Measurements from ENCODE around the gene CBFA2T3.
"Not testable (repeated sequence)": the region's sequence is repeated elsewhere in the genome, so short reads cannot be mapped to it uniquely, and the experiment has no call there.

Gene CBFA2T3

DNA sequence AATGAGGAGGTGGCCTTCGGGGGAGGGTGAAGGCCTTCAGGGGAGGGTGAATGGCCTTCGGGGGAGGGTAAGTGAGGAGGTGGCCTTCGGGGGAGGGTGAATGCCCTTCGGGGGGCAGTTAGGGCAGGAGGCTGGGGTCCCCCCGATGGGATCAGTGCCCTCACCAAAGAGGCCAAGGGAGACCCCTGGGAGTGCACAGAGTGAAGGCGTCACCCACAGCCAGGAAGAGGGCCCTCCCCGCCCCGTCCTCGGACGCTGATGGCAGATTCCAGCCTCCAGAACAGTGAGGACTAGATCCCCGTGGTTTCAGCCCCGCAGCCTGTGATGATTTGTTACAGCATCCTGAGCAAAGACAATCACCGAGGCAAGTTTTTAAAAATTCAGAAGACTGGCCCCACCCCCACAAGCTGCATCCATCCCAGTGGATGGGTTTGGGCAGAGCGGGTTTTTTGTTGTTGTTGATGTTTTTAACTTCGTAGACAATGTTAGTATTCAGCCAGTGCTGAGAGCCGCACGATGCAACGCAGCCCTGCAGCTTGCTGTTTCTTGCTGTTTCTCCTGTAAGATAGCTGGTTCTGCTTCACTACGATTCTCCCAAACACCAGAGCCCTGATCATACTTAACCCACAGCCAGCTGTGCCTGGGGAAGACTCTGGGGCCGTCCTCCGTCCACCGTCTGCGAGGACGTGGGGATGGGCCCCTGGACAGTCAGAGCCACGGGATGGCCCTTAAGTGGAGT is 40.7 kb upstream of the CBFA2T3 start:
- Histone ChIP-seq H3K9me3 (ENCODE audit: control insufficient read depth, insufficient read depth, low read length) (no peaks in the 10 kb centered on the region), H3K4me1 (ENCODE audit: insufficient read depth, low read length) (no peaks in the 10 kb centered on the region), H3K36me3 (ENCODE audit: insufficient read depth, low read length) (no peaks in the 10 kb centered on the region), H3K9ac (ENCODE audit: low read depth, low read length) (no peak overlapping the region)

- H3K9me3 ChIP-seq (ENCODE audit: control insufficient read depth, insufficient read depth, low read length); H3K36me3 ChIP-seq (ENCODE audit: insufficient read depth, low read length); H3K4me1 ChIP-seq (ENCODE audit: insufficient read depth, low read length); H3K9ac ChIP-seq (ENCODE audit: low read depth, low read length): not testable (repeated sequence)
Measured at GRCh38 chr16:89016561-89016960, 39.6 kb upstream of the CBFA2T3 start.

GRCh38 chr16:89015271-89015859 is 38.4 kb upstream of the CBFA2T3 start:
- no peaks in the 10 kb centered on the region for H3K9me3 ChIP-seq (ENCODE audit: control insufficient read depth, insufficient read depth, low read length)
- H3K9ac ChIP-seq (ENCODE audit: low read depth, low read length), result no peak overlapping the region
- H3K4me1 ChIP-seq (ENCODE audit: insufficient read depth, low read length), result no peaks in the 10 kb centered on the region
- no peaks in the 10 kb centered on the region for H3K36me3 ChIP-seq (ENCODE audit: insufficient read depth, low read length)

GRCh38 chr16:89014403-89015230 is 37.6 kb upstream of the CBFA2T3 start:
- H3K9ac ChIP-seq (ENCODE audit: low read depth, low read length), result no peak overlapping the region
- H3K9me3 ChIP-seq (ENCODE audit: control insufficient read depth, insufficient read depth, low read length), result no peaks in the 10 kb centered on the region
- H3K36me3 ChIP-seq (ENCODE audit: insufficient read depth, low read length), result no peaks in the 10 kb centered on the region
- H3K4me1 ChIP-seq (ENCODE audit: insufficient read depth, low read length), result no peaks in the 10 kb centered on the region

GRCh38 chr16:89013692-89014402 is 36.8 kb upstream of the CBFA2T3 start:
- no peaks in the 10 kb centered on the region for H3K4me1 ChIP-seq (ENCODE audit: insufficient read depth, low read length)
- no peak overlapping the region for H3K9ac ChIP-seq (ENCODE audit: low read depth, low read length)
- no peaks in the 10 kb centered on the region for H3K36me3 ChIP-seq (ENCODE audit: insufficient read depth, low read length)

DNA sequence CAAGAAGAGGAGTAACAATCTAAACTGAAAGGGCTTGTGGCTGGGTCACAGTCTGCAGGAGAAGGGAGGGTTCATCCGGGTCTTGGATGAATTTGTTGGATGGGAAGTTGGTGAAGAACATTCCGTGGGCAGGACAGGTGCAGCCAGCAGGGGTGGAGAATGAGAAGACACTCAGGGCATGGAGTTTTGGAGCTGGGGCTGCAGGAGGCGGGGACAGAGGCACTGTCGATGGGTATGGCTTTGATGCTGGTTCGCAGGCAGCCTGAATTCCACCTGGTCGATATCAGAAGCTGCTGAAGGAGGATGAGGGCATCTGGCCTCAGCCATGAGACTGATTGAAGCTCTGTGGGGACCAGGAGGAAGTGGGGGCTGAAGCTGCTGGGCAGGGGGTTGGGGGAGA is 36.1 kb upstream of the CBFA2T3 start:
- H3K9ac ChIP-seq (ENCODE audit: low read depth, low read length), result no peak overlapping the region
- H3K36me3 ChIP-seq (ENCODE audit: insufficient read depth, low read length), result no peaks in the 10 kb centered on the region
- no peaks in the 10 kb centered on the region for H3K9me3 ChIP-seq (ENCODE audit: control insufficient read depth, insufficient read depth, low read length)
- H3K4me1 ChIP-seq (ENCODE audit: insufficient read depth, low read length), result no peaks in the 10 kb centered on the region

More at GRCh38 chr16:89013692-89014402, 36.8 kb upstream of the CBFA2T3 start:
- no peaks in the 10 kb centered on the region for H3K9me3 ChIP-seq (ENCODE audit: control insufficient read depth, insufficient read depth, low read length)

GRCh38 chr16:89012622-89012995 is 35.6 kb upstream of the CBFA2T3 start:
- Histone ChIP-seq H3K9me3 (ENCODE audit: control insufficient read depth, insufficient read depth, low read length) (no peaks in the 10 kb centered on the region), H3K4me1 (ENCODE audit: insufficient read depth, low read length) (no peaks in the 10 kb centered on the region), H3K9ac (ENCODE audit: low read depth, low read length) (no peak overlapping the region), H3K36me3 (ENCODE audit: insufficient read depth, low read length) (no peaks in the 10 kb centered on the region)

DNA sequence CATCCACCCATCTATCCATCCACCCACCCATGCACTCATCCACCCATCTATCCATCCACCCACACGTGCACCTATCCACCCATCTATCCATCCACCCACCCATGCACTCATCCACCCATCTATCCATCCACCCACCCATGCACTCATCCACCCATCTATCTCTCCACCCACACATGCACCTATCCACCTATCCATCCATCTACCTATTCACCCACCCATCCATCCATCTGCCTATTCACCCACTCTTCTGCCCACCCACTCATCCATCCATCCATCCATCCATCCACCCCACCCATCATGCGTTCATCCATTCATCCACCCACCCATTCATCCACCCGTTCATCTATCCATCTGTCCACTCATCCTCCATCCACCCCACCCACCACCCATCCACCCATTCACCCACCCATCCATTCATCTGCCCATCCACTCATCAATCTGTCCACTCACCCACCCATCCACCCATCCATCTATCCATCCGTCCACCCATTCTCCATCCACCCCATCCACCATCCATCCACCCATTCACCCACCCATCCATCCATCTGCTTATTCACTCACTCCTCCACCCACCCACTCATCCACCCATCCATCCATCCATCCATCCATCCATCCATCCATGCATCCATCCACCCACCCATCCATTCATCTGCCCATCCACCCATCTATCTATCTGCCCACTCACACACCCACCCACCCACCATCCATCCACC is 35.1 kb upstream of the CBFA2T3 start:
- Histone ChIP-seq H3K9ac (ENCODE audit: low read depth, low read length) (no peak overlapping the region), H3K9me3 (ENCODE audit: control insufficient read depth, insufficient read depth, low read length) (no peaks in the 10 kb centered on the region), H3K4me1 (ENCODE audit: insufficient read depth, low read length) (no peaks in the 10 kb centered on the region), H3K36me3 (ENCODE audit: insufficient read depth, low read length) (no peaks in the 10 kb centered on the region)

DNA sequence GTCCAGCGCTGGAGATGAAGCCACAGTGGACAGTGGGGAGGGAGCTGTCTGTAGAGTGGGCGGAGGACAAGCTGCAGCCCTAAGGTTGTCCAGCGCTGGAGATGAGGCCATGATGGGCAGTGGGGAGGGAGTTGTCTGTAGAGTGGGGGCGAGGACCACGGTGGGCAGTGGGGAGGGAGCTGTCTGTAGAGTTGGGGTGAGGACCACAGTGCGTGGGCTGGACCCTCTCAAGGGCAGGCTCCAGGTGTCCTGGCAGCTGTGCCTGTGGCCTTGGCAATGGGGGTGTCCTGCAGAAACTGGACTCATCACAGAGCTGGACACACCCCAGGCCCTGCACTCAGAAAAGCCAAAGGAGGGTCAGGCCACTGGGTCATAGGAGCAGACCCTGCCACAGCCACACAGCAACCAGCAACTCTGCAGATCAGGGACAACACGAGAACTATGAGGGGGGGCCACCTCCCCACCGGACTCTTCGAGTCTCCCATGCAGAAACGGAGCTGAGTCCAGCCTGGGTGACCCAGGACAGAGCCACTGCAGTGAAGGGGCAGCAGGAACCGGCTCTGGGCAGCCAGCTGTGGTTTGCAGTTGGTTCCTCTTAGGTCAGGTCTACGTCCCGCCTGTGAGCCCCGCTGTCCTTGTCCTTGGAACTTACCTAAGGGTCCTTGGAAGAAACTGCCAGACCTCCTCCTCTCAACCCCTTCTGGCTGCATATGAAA is 33.4 kb upstream of the CBFA2T3 start:
- H3K9ac ChIP-seq (ENCODE audit: low read depth, low read length), result no peak overlapping the region
- no peaks in the 10 kb centered on the region for H3K4me1 ChIP-seq (ENCODE audit: insufficient read depth, low read length)
- no peaks in the 10 kb centered on the region for H3K36me3 ChIP-seq (ENCODE audit: insufficient read depth, low read length)
- H3K9me3 ChIP-seq (ENCODE audit: control insufficient read depth, insufficient read depth, low read length), result no peaks in the 10 kb centered on the region

DNA sequence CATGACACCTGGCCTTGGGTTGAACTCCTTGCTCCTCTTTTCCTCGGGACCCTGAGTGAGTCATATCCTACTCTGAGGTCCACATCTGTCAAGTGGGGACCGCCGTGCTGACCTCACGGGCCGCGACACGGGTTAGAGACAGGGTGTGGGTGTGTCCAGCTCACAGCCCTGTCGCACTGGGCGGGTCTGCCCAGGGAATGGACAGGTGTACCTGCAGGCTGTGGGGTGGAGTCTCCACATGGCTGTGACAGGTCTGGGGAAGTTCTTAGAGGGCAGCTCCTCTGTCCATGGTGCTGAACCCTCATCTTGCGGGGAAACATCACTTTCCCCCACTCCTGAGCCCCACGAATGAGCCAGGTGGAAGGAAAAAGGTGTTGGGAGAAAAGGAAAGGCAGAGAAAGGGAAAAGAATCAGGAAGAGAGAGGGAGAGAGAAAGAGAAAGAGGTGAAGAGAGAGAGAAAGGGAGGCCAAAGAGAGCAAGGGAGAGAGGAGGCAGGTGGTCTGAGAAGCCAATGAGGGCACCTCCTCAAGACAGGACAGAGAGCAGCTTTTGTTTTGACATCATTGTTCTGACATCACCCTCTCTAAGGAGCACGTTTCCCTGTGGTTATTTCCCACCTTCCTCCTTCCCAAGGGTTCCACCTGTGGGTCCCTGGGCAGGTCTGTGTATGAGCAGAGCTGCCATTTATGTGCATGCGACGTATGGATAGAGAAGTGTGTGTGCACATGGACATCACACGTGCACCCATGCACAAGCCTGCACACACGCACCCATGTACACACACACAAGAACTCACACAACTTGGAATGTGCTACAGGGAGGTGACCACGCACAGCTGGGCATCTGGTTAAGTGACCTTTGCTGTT is 32.6 kb upstream of the CBFA2T3 start:
- Histone ChIP-seq H3K9me3 (ENCODE audit: control insufficient read depth, insufficient read depth, low read length) (no peaks in the 10 kb centered on the region), H3K9ac (ENCODE audit: low read depth, low read length) (no peak overlapping the region), H3K36me3 (ENCODE audit: insufficient read depth, low read length) (no peaks in the 10 kb centered on the region), H3K4me1 (ENCODE audit: insufficient read depth, low read length) (no peaks in the 10 kb centered on the region)

GRCh38 chr16:89008796-89009195 is 31.8 kb upstream of the CBFA2T3 start:
- not testable (repeated sequence) for H3K9me3 ChIP-seq (ENCODE audit: control insufficient read depth, insufficient read depth, low read length); H3K4me1 ChIP-seq (ENCODE audit: insufficient read depth, low read length); H3K9ac ChIP-seq (ENCODE audit: low read depth, low read length); H3K36me3 ChIP-seq (ENCODE audit: insufficient read depth, low read length)

DNA sequence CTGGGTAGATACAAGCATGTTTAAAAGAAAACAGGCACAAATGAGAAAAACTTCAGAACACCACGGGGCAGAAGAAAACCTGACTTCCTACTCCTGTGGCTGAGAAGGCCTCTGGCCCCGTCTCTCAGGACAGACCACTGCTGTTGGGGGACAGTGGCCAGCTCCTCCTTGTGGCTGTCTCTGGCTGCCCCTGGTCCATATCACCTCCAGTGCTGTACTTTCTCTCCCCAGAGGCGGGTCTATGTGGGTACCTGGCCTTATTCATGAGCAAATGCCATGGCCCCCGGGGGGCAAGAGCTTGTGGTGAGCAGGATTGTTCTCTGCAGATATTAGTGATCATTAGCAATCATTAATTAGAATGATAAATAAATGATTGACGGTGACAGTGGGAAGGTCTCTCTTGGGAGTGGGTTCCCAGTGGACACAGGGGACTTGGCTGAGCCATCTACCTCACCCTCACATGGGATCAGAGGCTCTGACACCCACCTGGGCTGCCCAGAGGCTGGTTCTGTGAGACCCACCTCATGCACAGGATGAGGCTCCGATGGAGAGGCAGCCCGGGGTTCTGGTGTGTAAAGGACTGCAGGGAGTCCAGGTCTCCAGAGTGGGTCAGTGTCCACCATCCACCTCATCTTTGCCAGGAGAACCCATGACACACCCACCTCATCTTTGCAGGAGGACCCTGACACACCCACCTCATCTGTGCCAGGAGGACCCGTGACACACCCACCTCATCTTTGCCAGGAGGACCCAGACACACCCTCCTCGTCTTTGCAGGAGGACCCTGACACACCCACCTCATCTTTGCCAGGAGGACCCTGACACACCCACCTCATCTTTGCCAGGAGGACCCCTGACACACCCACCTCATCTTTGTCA is 30.6 kb upstream of the CBFA2T3 start:
- Histone ChIP-seq H3K4me1 (ENCODE audit: insufficient read depth, low read length) (no peaks in the 10 kb centered on the region), H3K9me3 (ENCODE audit: control insufficient read depth, insufficient read depth, low read length) (no peaks in the 10 kb centered on the region), H3K9ac (ENCODE audit: low read depth, low read length) (no peak overlapping the region), H3K36me3 (ENCODE audit: insufficient read depth, low read length) (no peaks in the 10 kb centered on the region)
